Activated T-cell treated with anti-CD3 and anti-CD28 coated beads, Interleukin-2, amount 50 U/mL, for 24 hours (primary cell): Measurements from ENCODE around the gene PGBD5.
"Not testable (repeated sequence)": the region's sequence is repeated elsewhere in the genome, so short reads cannot be mapped to it uniquely, and the experiment has no call there.

ENCODE experiments used
- DNase-seq: peaks from one replicate; pipeline ENCODE4 v3.0.0-alpha.2; 2020
- H3K27ac Mint-ChIP-seq: 2 replicates; pipeline ENCODE4 v1.8.0; 2020; ENCODE audit warnings: mild to moderate bottlenecking, mixed read lengths
- H3K27me3 Mint-ChIP-seq: 2 replicates; pipeline ENCODE4 v1.8.0; 2020; ENCODE audit warnings: mixed read lengths
- H3K36me3 Mint-ChIP-seq: 2 replicates; pipeline ENCODE4 v1.8.0; 2020; ENCODE audit warnings: low read depth, mixed read lengths
- H3K4me1 Mint-ChIP-seq: 2 replicates; pipeline ENCODE4 v1.8.0; 2020; ENCODE audit warnings: low read depth, mixed read lengths
- H3K4me3 Mint-ChIP-seq: 2 replicates; pipeline ENCODE4 v1.8.0; 2020; ENCODE audit warnings: mild to moderate bottlenecking, moderate library complexity, mixed read lengths
- H3K9me3 Mint-ChIP-seq: 2 replicates; pipeline ENCODE4 v1.8.0; 2020; ENCODE audit warnings: mixed read lengths

PGBD5 gene

DNA sequence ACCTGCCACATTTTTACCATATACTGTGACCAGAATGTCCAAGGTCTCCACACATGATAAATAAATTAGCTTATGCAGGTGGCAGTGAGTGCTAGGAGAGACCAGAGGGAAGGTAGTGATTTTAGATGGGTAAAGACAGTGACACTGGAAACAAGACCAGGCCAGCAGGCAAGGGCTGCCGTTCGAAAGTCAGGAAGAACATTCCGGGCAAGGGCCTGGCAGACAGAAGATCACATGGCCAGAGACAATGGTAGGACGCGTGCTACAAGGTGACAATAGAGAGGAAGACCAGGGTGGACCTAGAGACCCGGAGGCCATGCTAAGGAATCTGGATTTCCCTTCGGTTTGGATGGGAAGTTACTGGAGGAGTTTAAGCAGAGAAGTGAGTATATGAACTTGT is 9.7 kb downstream of the PGBD5 start:
- Mint-ChIP-seq H3K4me1 (no peaks in the 10 kb centered on the region), H3K4me3 (no peak overlapping the region), H3K27me3 (peaks cover 74% of the 10 kb centered on the region), H3K36me3 (no peaks in the 10 kb centered on the region), H3K9me3 (peaks cover 8% of the 10 kb centered on the region), H3K27ac (no peak overlapping the region)
- DNase-seq, result no peak

- Mint-ChIP-seq H3K9me3 (peaks cover 8% of the 10 kb centered on the region), H3K27ac (no peak overlapping the region), H3K36me3 (no peaks in the 10 kb centered on the region), H3K4me1 (no peaks in the 10 kb centered on the region), H3K4me3 (no peak overlapping the region), H3K27me3 (peaks cover 70% of the 10 kb centered on the region)
- no peak for DNase-seq
Observed at GRCh38 chr1:230415405-230416132, 10.6 kb downstream of the PGBD5 start.

DNA sequence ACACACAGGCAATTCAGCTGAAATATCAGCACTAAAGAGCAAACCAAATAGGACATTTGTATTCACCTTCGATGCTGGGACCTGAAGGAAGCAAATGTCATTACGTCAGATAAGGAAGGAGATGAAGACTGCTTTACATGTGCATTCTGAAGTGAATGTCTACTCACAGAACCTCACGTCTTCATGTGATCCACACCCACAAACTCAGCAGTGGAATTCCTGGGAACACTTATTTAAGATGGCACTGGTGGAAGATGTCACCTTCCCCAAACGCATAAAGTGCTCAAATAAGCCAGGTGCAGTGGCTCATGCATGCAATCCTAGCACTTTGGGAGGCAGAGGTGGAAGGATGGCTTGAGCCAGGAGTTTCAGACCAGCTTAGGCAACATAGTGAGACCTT is 11.4 kb downstream of the PGBD5 start:
- no peaks in the 10 kb centered on the region for H3K4me1 Mint-ChIP-seq
- no peak for DNase-seq
- no peaks in the 10 kb centered on the region for H3K36me3 Mint-ChIP-seq
- peaks cover 64% of the 10 kb centered on the region for H3K27me3 Mint-ChIP-seq
- H3K9me3 Mint-ChIP-seq, result peaks cover 3% of the 10 kb centered on the region
- no peak overlapping the region for H3K27ac Mint-ChIP-seq
- H3K4me3 Mint-ChIP-seq, result no peak overlapping the region

DNA sequence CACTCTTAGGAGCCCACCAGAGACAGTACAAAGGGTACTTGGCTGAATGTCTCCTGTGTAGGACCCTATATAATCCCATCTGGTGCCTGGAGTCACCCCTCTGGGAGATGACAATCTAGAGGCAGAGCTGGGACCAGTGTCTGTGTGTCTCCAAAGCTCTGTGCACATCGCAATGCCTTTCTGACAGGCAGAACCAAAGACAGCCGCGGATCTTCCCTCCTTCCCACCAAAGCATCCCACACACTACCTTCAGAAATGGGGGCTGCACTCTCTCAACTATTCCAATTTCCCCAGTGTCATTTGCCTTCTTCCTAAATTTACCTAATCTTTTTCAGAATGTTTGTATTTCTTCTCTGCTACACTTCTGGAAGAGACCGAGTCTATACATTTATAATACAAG is 12.0 kb downstream of the PGBD5 start:
- Mint-ChIP-seq H3K4me3 (no peak overlapping the region), H3K9me3 (peaks cover 2% of the 10 kb centered on the region), H3K27ac (no peak overlapping the region), H3K4me1 (no peaks in the 10 kb centered on the region), H3K27me3 (peaks cover 62% of the 10 kb centered on the region), H3K36me3 (no peaks in the 10 kb centered on the region)
- no peak for DNase-seq

GRCh38 chr1:230413061-230413460 is 13.1 kb downstream of the PGBD5 start:
- no peaks in the 10 kb centered on the region for H3K4me1 Mint-ChIP-seq
- H3K27me3 Mint-ChIP-seq, result peaks cover 56% of the 10 kb centered on the region
- no peak overlapping the region for H3K27ac Mint-ChIP-seq
- H3K4me3 Mint-ChIP-seq, result no peak overlapping the region
- DNase-seq, result no peak
- no peaks in the 10 kb centered on the region for H3K36me3 Mint-ChIP-seq
- no peaks in the 10 kb centered on the region for H3K9me3 Mint-ChIP-seq

- Mint-ChIP-seq H3K4me3 (no peak overlapping the region), H3K36me3 (no peaks in the 10 kb centered on the region), H3K27ac (no peak overlapping the region), H3K4me1 (no peaks in the 10 kb centered on the region), H3K27me3 (peaks cover 37% of the 10 kb centered on the region), H3K9me3 (no peaks in the 10 kb centered on the region)
- DNase-seq, result no peak
Observed at GRCh38 chr1:230408971-230409370, 17.2 kb downstream of the PGBD5 start.

DNA sequence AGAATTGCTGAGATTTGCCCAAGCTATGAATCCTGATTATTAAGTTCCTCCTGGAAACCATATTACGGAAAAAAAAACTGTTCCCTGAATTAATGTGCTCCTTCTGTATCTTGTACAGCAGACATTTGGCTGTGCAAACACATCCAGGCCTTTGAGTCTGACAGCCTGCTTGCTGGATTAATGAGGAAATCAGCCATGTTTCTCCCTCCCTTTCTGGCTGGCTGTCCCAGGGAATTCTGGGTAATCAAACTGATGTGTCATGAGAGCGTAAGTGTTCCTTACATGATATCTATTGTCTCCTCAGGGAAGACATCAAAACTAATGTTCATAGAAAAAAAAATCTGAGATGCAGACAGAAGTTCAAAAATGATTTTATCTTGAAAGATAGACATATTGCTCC is 18.8 kb downstream of the PGBD5 start:
- Mint-ChIP-seq H3K36me3 (no peaks in the 10 kb centered on the region), H3K9me3 (no peaks in the 10 kb centered on the region), H3K27ac (no peak overlapping the region), H3K27me3 (peaks cover 26% of the 10 kb centered on the region), H3K4me1 (no peaks in the 10 kb centered on the region), H3K4me3 (no peak overlapping the region)
- DNase-seq, result no peak

- not testable (repeated sequence) for H3K27ac Mint-ChIP-seq, H3K36me3 Mint-ChIP-seq, H3K9me3 Mint-ChIP-seq, H3K4me3 Mint-ChIP-seq, DNase-seq, H3K4me1 Mint-ChIP-seq
- H3K27me3 Mint-ChIP-seq, result peaks cover 28% of the 10 kb centered on the region
Observed at GRCh38 chr1:230406727-230407126, 19.4 kb downstream of the PGBD5 start.

GRCh38 chr1:230403442-230403841 is 22.7 kb downstream of the PGBD5 start:
- Mint-ChIP-seq H3K36me3 (no peaks in the 10 kb centered on the region), H3K4me1 (no peaks in the 10 kb centered on the region), H3K9me3 (no peaks in the 10 kb centered on the region), H3K4me3 (no peak overlapping the region), H3K27me3 (peaks cover 38% of the 10 kb centered on the region), H3K27ac (no peak overlapping the region)
- DNase-seq, result no peak

DNA sequence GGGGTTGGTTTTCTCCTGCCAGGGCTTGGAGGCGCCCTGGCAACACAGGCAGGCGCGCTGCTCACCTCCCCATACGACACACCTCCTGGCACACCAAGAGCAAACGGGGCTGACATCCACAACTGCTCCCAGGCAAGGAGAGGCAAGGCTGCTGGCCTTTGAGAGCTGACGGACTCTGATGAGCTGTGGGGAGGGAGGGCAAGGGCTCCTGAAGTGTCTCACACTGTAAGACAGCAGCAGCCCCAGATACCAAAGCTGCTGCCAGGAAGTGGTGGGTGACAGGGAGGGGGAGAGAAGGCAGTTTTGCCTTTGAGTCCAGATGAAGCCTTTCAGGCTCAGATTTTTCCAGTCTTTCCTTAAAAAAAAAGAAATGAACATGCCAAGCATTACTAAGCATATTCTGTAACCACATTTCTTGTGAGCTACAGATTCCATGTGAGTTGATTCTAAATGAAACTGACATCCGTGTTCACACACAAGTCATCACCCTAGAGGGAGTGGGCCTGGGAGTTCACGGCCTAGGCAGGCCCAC is 24.3 kb downstream of the PGBD5 start:
- Mint-ChIP-seq H3K27me3 (peaks cover 45% of the 10 kb centered on the region), H3K4me1 (no peaks in the 10 kb centered on the region), H3K36me3 (no peaks in the 10 kb centered on the region), H3K27ac (no peak overlapping the region), H3K9me3 (no peaks in the 10 kb centered on the region), H3K4me3 (no peak overlapping the region)
- DNase-seq, result no peak

GRCh38 chr1:230401101-230401500 is 25.0 kb downstream of the PGBD5 start:
- H3K27me3 Mint-ChIP-seq, result peaks cover 47% of the 10 kb centered on the region

DNA sequence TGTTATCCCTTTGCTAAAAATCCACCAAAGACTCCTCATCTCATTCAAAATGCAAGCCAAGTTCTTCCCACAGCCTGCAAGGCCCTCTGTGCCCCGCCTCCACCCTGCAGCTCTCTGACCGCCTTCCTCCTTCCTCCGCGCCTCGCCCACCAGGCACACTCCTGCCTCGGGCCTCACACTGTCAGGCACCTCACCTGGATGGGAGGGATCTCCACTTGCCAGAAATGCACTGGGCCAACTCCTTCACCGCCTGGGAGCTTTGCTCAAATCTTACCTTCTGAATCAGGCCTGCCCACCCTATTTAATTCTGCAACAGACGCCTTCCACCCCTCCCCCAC is 26.2 kb downstream of the PGBD5 start:
- no peak for DNase-seq
- H3K27ac Mint-ChIP-seq, result no peak overlapping the region
- no peaks in the 10 kb centered on the region for H3K4me1 Mint-ChIP-seq
- H3K27me3 Mint-ChIP-seq, result peaks cover 47% of the 10 kb centered on the region
- H3K4me3 Mint-ChIP-seq, result no peak overlapping the region
- no peaks in the 10 kb centered on the region for H3K9me3 Mint-ChIP-seq
- no peaks in the 10 kb centered on the region for H3K36me3 Mint-ChIP-seq

More at GRCh38 chr1:230401101-230401500, 25.0 kb downstream of the PGBD5 start:
- Mint-ChIP-seq H3K4me1 (no peaks in the 10 kb centered on the region), H3K9me3 (no peaks in the 10 kb centered on the region), H3K27ac (no peak overlapping the region), H3K4me3 (no peak overlapping the region), H3K36me3 (no peaks in the 10 kb centered on the region)
- DNase-seq, result no peak

DNA sequence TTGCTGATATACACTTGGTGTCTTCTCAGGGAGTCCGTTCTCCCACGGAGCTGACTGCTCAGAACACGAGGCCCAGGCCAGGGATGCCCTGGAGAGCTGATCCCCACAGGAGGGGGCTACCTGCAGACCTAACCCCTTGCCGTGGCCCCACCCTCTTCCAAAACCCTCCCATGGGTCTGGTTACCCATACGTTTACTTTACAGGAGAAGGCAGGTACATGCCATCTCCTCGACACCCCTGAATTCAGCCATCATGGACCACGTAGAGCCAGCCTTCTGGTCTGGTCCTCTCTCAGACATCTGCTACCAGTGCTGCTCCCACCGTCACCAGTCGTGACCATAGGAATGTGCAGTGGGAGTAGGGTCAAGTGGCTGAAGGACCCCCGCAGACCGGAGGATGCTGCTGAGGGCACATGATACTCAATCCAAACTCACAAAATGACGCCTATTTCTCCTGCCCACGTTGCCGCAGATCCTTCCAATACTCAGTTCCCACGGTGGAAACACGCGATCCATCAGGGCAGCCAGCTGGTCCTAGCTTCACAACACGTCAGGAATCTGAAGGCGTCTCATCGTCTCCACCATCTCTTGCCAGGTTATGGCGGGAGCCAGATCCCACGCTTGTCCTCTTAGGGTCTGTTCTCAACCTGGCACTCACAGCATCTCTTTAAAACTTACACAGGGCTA is 26.7 kb downstream of the PGBD5 start:
- Mint-ChIP-seq H3K4me1 (no peaks in the 10 kb centered on the region), H3K27me3 (peaks cover 47% of the 10 kb centered on the region), H3K4me3 (no peak overlapping the region), H3K36me3 (no peaks in the 10 kb centered on the region), H3K27ac (no peak overlapping the region), H3K9me3 (no peaks in the 10 kb centered on the region)
- DNase-seq, result no peak

- DNase-seq, result no peak
- Mint-ChIP-seq H3K4me3 (no peak overlapping the region), H3K4me1 (no peaks in the 10 kb centered on the region), H3K27ac (no peak overlapping the region), H3K36me3 (no peaks in the 10 kb centered on the region), H3K27me3 (peaks cover 45% of the 10 kb centered on the region), H3K9me3 (no peaks in the 10 kb centered on the region)
Observed at GRCh38 chr1:230398856-230399255, 27.3 kb downstream of the PGBD5 start.

DNA sequence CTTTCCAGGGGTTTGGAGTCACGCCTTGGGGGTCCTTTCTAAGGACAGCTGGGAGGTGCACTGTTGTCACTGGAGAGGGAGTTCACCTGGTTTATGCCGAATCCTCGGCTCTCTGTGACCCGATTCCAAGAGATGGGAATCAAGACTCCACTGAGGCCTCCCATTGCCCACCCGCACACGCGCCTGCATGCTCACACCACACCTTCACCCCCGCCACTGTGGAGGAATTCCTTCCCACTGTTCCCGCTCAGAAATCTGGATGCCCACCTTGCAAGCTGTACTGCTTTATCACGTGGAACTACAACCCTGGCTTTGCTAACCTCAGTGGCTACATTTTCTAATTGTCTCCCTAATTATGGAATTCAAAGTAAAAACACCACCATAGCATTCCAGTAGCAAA is 29.2 kb downstream of the PGBD5 start:
- Mint-ChIP-seq H3K27me3 (peaks cover 50% of the 10 kb centered on the region), H3K27ac (no peak overlapping the region), H3K4me1 (no peaks in the 10 kb centered on the region), H3K4me3 (no peak overlapping the region), H3K9me3 (no peaks in the 10 kb centered on the region), H3K36me3 (no peaks in the 10 kb centered on the region)
- no peak for DNase-seq
